ENCODE data around the gene UNC5A. TPM values are rescaled to one million over a fixed set of nuclear protein-coding genes. Genes with fewer than 3 reads are reported as not detected.

The UNC5A gene
- total RNA-seq, 1 experiment from 2014 or later = 0.13 TPM

- Histone ChIP-seq H3K4me3 (ENCODE audit: low read depth in 2 of 2, low read length in 2 of 2) (no peak overlapping the region), H3K9me3 (ENCODE audit: control insufficient read depth, insufficient read depth, low read depth, low read length) (no peaks in the 10 kb centered on the region), H3K4me1 (ENCODE audit: control insufficient read depth, insufficient read depth, low read length) (no peaks in the 10 kb centered on the region; the same call in 1 of the 2 replicates), H3K36me3 (ENCODE audit: control insufficient read depth, insufficient read depth, low read length) (no peaks in the 10 kb centered on the region), H3K27ac (ENCODE audit: low read length) (no peak overlapping the region), H3K27me3 (ENCODE audit: control insufficient read depth, insufficient read depth, low read length) (no peaks in the 10 kb centered on the region; the same call in 1 of the 2 replicates)
- intact Hi-C loops (cut with micrococcal nuclease; ENCODE audit: unreplicated experiment) = no loop called here
- TF ChIP-seq TCF7L2 (IDR thresholded peaks at IDR 0.05; ENCODE audit: low read depth, low read length) = no peak
- POLR2A ChIA-PET = no interaction called here
- no TSS peak for BruUV-seq (replicated peaks)
- ATAC-seq = no peak
- in situ Hi-C loops (cut with HindIII; ENCODE audit: low pct_unique_long_range_greater_than_20kb, low sequenced_read_pairs) = no loop called here
- DNase-seq (ENCODE audit: low read depth, low spot score) = no peak
- CTCF ChIA-PET = no interaction called here
Observed at GRCh38 chr5:176819476-176819875, 9.1 kb downstream of the UNC5A start.

GRCh38 chr5:176820937-176821336 lies 10.6 kb downstream of the UNC5A start:
- Histone ChIP-seq H3K9me3 (ENCODE audit: control insufficient read depth, insufficient read depth, low read depth, low read length) (no peaks in the 10 kb centered on the region), H3K4me1 (ENCODE audit: control insufficient read depth, insufficient read depth, low read length) (no peaks in the 10 kb centered on the region; the same call in 1 of the 2 replicates), H3K27ac (ENCODE audit: low read length) (no peak overlapping the region), H3K27me3 (ENCODE audit: control insufficient read depth, insufficient read depth, low read length) (no peaks in the 10 kb centered on the region; the same call in 1 of the 2 replicates), H3K36me3 (ENCODE audit: control insufficient read depth, insufficient read depth, low read length) (no peaks in the 10 kb centered on the region), H3K4me3 (ENCODE audit: low read depth in 2 of 2, low read length in 2 of 2) (no peak overlapping the region)
- no peak for DNase-seq (ENCODE audit: low read depth, low spot score)
- intact Hi-C loops (cut with micrococcal nuclease; ENCODE audit: unreplicated experiment) (no loop called here), in situ Hi-C loops (cut with HindIII; ENCODE audit: low pct_unique_long_range_greater_than_20kb, low sequenced_read_pairs) (no loop called here)
- CTCF ChIA-PET = interaction anchor here (1.5 kb wide), 1 partner anchor 160 kb away, joined by 8 read pairs; no protein-coding TSS in a partner anchor
- no peak for TF ChIP-seq POLR2AphosphoS5 (IDR thresholded peaks at IDR 0.05; ENCODE audit: low read depth, low read length)
- no peak for TF ChIP-seq SIN3A (IDR thresholded peaks at IDR 0.05; ENCODE audit: borderline replicate concordance, insufficient read depth, low read depth, low read length)
- no peak for TF ChIP-seq REST (IDR thresholded peaks at IDR 0.05; ENCODE audit: insufficient read depth in 1 of 2, low read depth in 2 of 2, low read length in 1 of 2)
- no peak for TF ChIP-seq CTCF (IDR thresholded peaks at IDR 0.05)
- no peak for TF ChIP-seq TCF7L2 (IDR thresholded peaks at IDR 0.05; ENCODE audit: low read depth, low read length)
- BruUV-seq (replicated peaks) = no TSS peak
- POLR2A ChIA-PET = interaction anchor here (0.5 to 0.6 kb wide), 2 partner anchors 173 to 412 kb away, joined by 5 to 7 read pairs; no protein-coding TSS in a partner anchor
- ATAC-seq = no peak

GRCh38 chr5:176821441-176821840 lies 11.1 kb downstream of the UNC5A start:
- POLR2A ChIA-PET = no interaction called here
- TF ChIP-seq POLR2AphosphoS5 (IDR thresholded peaks at IDR 0.05; ENCODE audit: low read depth, low read length) (no peak), REST (IDR thresholded peaks at IDR 0.05; ENCODE audit: insufficient read depth in 1 of 2, low read depth in 2 of 2, low read length in 1 of 2) (no peak), TCF7L2 (IDR thresholded peaks at IDR 0.05; ENCODE audit: low read depth, low read length) (no peak), SIN3A (IDR thresholded peaks at IDR 0.05; ENCODE audit: borderline replicate concordance, insufficient read depth, low read depth, low read length) (no peak), CTCF (IDR thresholded peaks at IDR 0.05) (no peak)
- ATAC-seq (no peak), DNase-seq (ENCODE audit: low read depth, low spot score) (no peak)
- Histone ChIP-seq H3K27ac (ENCODE audit: low read length) (no peak overlapping the region), H3K27me3 (ENCODE audit: control insufficient read depth, insufficient read depth, low read length) (no peaks in the 10 kb centered on the region; the same call in 1 of the 2 replicates), H3K4me3 (ENCODE audit: low read depth in 2 of 2, low read length in 2 of 2) (no peak overlapping the region), H3K4me1 (ENCODE audit: control insufficient read depth, insufficient read depth, low read length) (no peaks in the 10 kb centered on the region; the same call in 1 of the 2 replicates), H3K36me3 (ENCODE audit: control insufficient read depth, insufficient read depth, low read length) (no peaks in the 10 kb centered on the region), H3K9me3 (ENCODE audit: control insufficient read depth, insufficient read depth, low read depth, low read length) (no peaks in the 10 kb centered on the region)
- no TSS peak for BruUV-seq (replicated peaks)
- CTCF ChIA-PET = interaction anchor here (1.5 kb wide), 1 partner anchor 161 kb away, joined by 8 read pairs; no protein-coding TSS in a partner anchor
- intact Hi-C loops (cut with micrococcal nuclease; ENCODE audit: unreplicated experiment) (no loop called here), in situ Hi-C loops (cut with HindIII; ENCODE audit: low pct_unique_long_range_greater_than_20kb, low sequenced_read_pairs) (no loop called here)
